PC-9 (cell line): ENCODE data around the gene SHOC2.
A peak's percentile ranks its signal among the peaks of the same experiment; 100 is the strongest.

Experiments used
- EZH2 ChIP-seq: fragments of 200-600 bp; sonication (generic); IDR thresholded peaks from 2 replicates; pipeline ENCODE4 v1.8.0; 2017; ENCODE audit warnings: antibody characterized with exemption, low read depth
- TF ChIP-seq, protein P1 (sequence below): fragments of 200-600 bp; sonication (generic); conservative IDR thresholded peaks from 2 replicates; pipeline ENCODE4 v1.6.1; 2017; ENCODE audit warnings: mixed run types, antibody characterized with exemption, mild to moderate bottlenecking, moderate library complexity

DNA sequence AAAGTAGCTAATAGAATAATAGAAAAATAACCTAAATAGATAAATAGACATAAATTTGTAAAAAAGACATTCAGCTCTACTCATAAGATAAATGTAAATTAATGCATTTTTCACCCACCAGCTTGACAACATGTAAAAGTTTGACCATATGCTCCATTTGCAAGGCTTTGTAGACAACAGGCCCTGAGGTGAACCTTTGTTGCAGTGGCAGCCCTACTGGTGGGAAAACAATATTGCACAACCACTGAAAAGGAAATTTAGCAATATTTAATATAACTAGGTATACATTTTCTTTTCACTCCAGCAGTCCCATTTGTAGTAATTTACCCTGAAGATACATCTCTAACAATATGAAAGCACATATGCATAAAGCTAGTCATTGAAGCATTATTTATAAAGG is 118.5 kb downstream of the SHOC2 start:
- TF ChIP-seq, protein P1, sequence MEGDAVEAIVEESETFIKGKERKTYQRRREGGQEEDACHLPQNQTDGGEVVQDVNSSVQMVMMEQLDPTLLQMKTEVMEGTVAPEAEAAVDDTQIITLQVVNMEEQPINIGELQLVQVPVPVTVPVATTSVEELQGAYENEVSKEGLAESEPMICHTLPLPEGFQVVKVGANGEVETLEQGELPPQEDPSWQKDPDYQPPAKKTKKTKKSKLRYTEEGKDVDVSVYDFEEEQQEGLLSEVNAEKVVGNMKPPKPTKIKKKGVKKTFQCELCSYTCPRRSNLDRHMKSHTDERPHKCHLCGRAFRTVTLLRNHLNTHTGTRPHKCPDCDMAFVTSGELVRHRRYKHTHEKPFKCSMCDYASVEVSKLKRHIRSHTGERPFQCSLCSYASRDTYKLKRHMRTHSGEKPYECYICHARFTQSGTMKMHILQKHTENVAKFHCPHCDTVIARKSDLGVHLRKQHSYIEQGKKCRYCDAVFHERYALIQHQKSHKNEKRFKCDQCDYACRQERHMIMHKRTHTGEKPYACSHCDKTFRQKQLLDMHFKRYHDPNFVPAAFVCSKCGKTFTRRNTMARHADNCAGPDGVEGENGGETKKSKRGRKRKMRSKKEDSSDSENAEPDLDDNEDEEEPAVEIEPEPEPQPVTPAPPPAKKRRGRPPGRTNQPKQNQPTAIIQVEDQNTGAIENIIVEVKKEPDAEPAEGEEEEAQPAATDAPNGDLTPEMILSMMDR = 0 out of 2 replicates have a peak, but pooled peaks have one; percentile 22
- no peak for TF ChIP-seq EZH2
